Hepatocyte (in vitro differentiated cells): Measurements from ENCODE around the gene SLC9C2.

Experiments
- CTCF ChIP-seq: fragments of 200-600 bp; sonication (generic); IDR thresholded peaks from 2 replicates; pipeline ENCODE4 v1.5.1; 2016; ENCODE audit warnings: antibody characterized with exemption, mild to moderate bottlenecking; ENCODE audit not compliant: poor library complexity
- EZH2 ChIP-seq: fragments of 200-600 bp; sonication (generic); IDR thresholded peaks from 2 replicates; pipeline ENCODE4 v1.6.1; 2016; ENCODE audit warnings: antibody characterized with exemption, mild to moderate bottlenecking, borderline replicate concordance
- EZH2phosphoT487 ChIP-seq: fragments of 200-600 bp; sonication (generic); IDR thresholded peaks from one replicate; pipeline ENCODE4 v1.6.1; 2018; ENCODE audit warnings: antibody characterized with exemption, mild to moderate bottlenecking, low read depth, moderate library complexity; ENCODE audit not compliant: unreplicated experiment, severe bottlenecking

DNA sequence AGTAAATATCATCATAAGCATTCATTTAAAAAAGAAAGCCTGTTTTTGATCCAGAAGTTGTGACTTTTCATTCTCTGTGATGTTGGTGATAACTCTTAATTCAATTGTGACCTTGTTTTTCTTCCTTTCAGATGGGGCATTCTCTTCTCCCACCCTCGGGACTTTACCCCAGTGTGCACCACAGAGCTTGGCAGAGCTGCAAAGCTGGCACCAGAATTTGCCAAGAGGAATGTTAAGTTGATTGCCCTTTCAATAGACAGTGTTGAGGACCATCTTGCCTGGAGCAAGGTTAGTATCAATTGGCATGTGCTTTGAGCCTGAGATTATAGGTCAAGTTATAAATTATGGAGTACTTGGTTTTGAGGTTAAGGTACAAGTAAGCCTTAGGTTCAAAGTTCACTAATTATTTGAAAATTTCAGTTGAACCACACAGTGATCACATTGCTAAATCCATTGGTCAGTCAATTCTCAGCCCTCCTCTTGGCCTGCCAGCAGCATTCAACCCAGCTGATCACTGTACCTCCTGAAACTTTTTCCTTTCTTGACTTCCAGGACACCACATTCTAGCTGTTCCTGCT, 121.6 kb downstream of the SLC9C2 start:
- TF ChIP-seq EZH2phosphoT487, result no peak
- TF ChIP-seq CTCF, result no peak
- no peak for TF ChIP-seq EZH2
